ENCODE measurements around the gene LYRM4.

GRCh38 chr6:5100806-5101205 is 159.9 kb downstream of the LYRM4 start:
- TF ChIP-seq NANOG (IDR thresholded peaks at IDR 0.05; ENCODE audit: borderline replicate concordance) (no peak), CTCF (conservative IDR thresholded peaks at IDR 0.05; ENCODE audit: low read depth in 2 of 2) (no peak), CREB1 (CRISPR knock-in tag; IDR thresholded peaks at IDR 0.05; ENCODE audit: low read depth) (no peak), EZH2 (IDR thresholded peaks at IDR 0.05; ENCODE audit: low read depth, unreplicated experiment) (no peak), JUNB (IDR thresholded peaks at IDR 0.05; ENCODE audit: unreplicated experiment) (no peak), EZH2phosphoT487 (IDR thresholded peaks at IDR 0.05; ENCODE audit: unreplicated experiment) (no peak), ETS1 (IDR thresholded peaks at IDR 0.05) (no peak), POLR2AphosphoS5 (IDR thresholded peaks at IDR 0.05; ENCODE audit: low read depth) (no peak), REST (IDR thresholded peaks at IDR 0.05; ENCODE audit: unreplicated experiment) (no peak), ZNF462 (CRISPR knock-in tag; IDR thresholded peaks at IDR 0.05) (no peak)
